HEK293T (cell line): ENCODE measurements around the gene LIPN.

Experiments used
- CTCF ChIA-PET: fragments of 350-600 bp; formaldehyde crosslinking; extraction: SDS; loops from one replicate; lab custom pipeline; 2021; ENCODE audit warnings: antibody characterized with exemption, inconsistent platforms; lab: Yijun Ruan, JAX
- POLR2A ChIA-PET: fragments of 350-600 bp; formaldehyde crosslinking; extraction: SDS; loops from one replicate; lab custom pipeline; 2020; ENCODE audit warnings: antibody characterized with exemption, inconsistent platforms; lab: Yijun Ruan, JAX
- DNase-seq: peaks from one replicate; pipeline ENCODE4 v3.0.0; 2012; ENCODE audit warnings: mixed read lengths; ENCODE audit errors: extremely low spot score
- ARNT ChIP-seq: fragments of 450-650 bp; IDR thresholded peaks from 2 replicates; pipeline ENCODE4 v1.6.1; 2017; ENCODE audit warnings: mild to moderate bottlenecking
- BHLHE40 ChIP-seq: fragments of 450-650 bp; IDR thresholded peaks from 2 replicates; pipeline ENCODE4 v1.6.1; 2016; ENCODE audit warnings: mild to moderate bottlenecking, moderate library complexity, borderline replicate concordance
- CTBP1 ChIP-seq: fragments of 450-650 bp; IDR thresholded peaks from 2 replicates; pipeline ENCODE4 v1.6.1; 2016; ENCODE audit warnings: borderline replicate concordance
- ELF4 ChIP-seq: fragments of 450-650 bp; IDR thresholded peaks from 2 replicates; pipeline ENCODE4 v1.6.1; 2017; ENCODE audit warnings: antibody characterized with exemption
- FOXA1 ChIP-seq: fragments of 450-650 bp; IDR thresholded peaks from 2 replicates; pipeline ENCODE4 v1.6.1; 2016; ENCODE audit warnings: mild to moderate bottlenecking
- FOXK2 ChIP-seq: fragments of 450-650 bp; IDR thresholded peaks from 2 replicates; pipeline ENCODE4 v1.6.1; 2016; ENCODE audit warnings: mild to moderate bottlenecking
- FOXM1 ChIP-seq: fragments of 450-650 bp; IDR thresholded peaks from 2 replicates; pipeline ENCODE4 v1.6.1; 2017; ENCODE audit warnings: mild to moderate bottlenecking, borderline replicate concordance
- HDGF ChIP-seq: fragments of 450-650 bp; IDR thresholded peaks from 2 replicates; pipeline ENCODE4 v1.6.1; 2017; ENCODE audit warnings: antibody characterized with exemption, borderline replicate concordance
- L3MBTL2 ChIP-seq: fragments of 450-650 bp; conservative IDR thresholded peaks from 2 replicates; pipeline ENCODE4 v1.6.1; 2016; ENCODE audit warnings: mild to moderate bottlenecking
- LEF1 ChIP-seq: fragments of 450-650 bp; IDR thresholded peaks from 2 replicates; pipeline ENCODE4 v1.6.1; 2017; ENCODE audit warnings: mild to moderate bottlenecking, borderline replicate concordance
- NFRKB ChIP-seq: fragments of 450-650 bp; IDR thresholded peaks from 2 replicates; pipeline ENCODE4 v1.6.1; 2016; ENCODE audit warnings: mild to moderate bottlenecking, moderate library complexity
- SP1 ChIP-seq: fragments of 450-650 bp; IDR thresholded peaks from 2 replicates; pipeline ENCODE4 v1.6.1; 2017
- SUZ12 ChIP-seq: fragments of 450-650 bp; IDR thresholded peaks from 2 replicates; pipeline ENCODE4 v1.6.1; 2016; ENCODE audit warnings: mild to moderate bottlenecking
- TARDBP ChIP-seq: fragments of 450-650 bp; IDR thresholded peaks from 2 replicates; pipeline ENCODE4 v1.6.1; 2016
- ZNF384 ChIP-seq: fragments of 450-650 bp; IDR thresholded peaks from 2 replicates; pipeline ENCODE4 v1.6.1; 2016
- TF ChIP-seq, protein P1 (sequence below): fragments of 450-650 bp; IDR thresholded peaks from 2 replicates; pipeline ENCODE4 v1.6.1; 2016

Gene LIPN, protein sequence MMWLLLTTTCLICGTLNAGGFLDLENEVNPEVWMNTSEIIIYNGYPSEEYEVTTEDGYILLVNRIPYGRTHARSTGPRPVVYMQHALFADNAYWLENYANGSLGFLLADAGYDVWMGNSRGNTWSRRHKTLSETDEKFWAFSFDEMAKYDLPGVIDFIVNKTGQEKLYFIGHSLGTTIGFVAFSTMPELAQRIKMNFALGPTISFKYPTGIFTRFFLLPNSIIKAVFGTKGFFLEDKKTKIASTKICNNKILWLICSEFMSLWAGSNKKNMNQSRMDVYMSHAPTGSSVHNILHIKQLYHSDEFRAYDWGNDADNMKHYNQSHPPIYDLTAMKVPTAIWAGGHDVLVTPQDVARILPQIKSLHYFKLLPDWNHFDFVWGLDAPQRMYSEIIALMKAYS

DNA sequence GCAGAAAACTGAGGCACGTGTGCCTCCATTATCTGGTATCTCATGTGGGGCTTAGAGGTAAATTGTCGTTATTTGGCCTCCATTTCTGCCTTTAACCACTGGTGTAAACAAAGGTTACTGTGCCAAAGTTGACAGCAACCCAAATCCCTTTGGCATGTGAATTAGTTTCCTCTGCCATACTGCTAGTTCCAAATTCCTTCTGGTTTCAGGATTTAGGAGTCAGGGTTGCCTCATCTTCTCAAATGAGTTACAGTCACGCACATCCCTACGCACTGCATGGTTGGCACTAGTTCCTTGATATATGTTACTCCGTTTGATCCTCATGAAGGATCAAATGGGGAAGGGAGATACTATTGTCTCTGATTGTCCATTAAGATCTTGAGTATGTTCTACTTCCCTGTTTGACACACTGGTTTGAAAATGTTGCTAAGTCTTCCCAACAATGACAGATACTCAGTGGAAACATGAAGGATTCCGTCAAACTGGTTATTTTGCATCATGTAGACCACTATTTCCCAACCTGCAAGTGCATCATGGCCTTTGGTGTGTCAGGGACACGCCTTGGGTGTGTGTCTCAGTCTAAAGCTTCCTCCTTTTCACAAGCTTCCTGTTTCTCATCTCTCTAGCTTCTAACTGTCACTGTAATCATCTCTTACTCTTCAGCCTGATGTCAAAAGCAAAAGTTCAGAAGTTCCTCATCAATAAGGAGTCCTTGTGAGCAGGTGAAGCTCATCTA is at the start of gene LIPN:
TSS of gene LIPN (plus strand) at position 655 of the 736 bp plus-strand sequence. CDS start 1,386 bp downstream, outside the sequence.
- CTCF ChIA-PET = no interaction called here
- POLR2A ChIA-PET = no interaction called here
- TF ChIP-seq CTBP1 = no peak
- DNase-seq = no peak

DNA sequence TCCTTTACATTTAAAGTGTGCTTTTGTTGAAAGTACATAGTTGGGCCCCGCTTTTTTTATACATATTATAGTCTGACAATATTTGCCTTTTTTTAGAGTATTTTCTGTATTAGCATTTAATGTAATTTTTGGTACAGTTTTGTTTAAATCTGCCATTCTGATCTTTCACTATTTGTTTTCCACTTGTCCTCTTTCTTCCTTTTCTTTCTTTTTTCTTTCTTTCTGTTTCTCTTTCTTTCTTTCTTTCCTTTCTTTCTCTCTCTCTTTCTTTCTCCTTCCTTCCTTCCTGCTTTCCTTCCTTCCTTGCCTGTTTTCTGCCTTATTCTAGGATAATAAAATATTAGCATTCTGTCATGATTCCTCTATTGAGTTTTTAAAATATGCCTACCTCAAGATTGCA is 44.3 kb upstream of the LIPN start:
- ChIA-PET CTCF (no interaction called here), POLR2A (no interaction called here)
- no peak for DNase-seq
- TF ChIP-seq BHLHE40 (no peak), LEF1 (no peak), SUZ12 (no peak), L3MBTL2 (no peak), ZNF384 (no peak), SP1 (no peak), FOXM1 (no peak)

DNA sequence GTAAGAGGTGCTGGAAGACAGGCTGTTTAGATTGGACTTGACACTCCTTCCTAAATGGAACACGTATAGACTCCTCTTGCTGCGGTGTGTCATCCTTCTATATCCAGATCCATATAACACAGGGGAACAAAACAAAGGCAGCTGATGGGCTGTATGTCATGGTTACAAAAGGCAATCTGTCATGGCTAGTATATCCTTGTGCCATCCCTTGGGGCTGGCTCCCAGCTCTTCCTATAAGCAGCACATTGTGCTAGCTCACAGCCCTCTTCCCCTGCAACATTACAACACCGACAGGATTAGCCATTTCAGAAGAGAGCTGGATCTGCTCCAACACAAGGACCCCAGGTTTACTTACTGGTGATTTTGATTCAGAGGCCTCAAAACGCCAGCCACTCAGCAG is 38.4 kb upstream of the LIPN start:
- TF ChIP-seq SUZ12 (no peak), ARNT (no peak), ELF4 (no peak), FOXA1 (no peak), NFRKB (no peak), FOXK2 (no peak), SP1 (no peak), BHLHE40 (no peak), CTBP1 (no peak), TARDBP (no peak), HDGF (no peak), FOXM1 (no peak), ZNF384 (no peak), LEF1 (no peak), L3MBTL2 (no peak)
- TF ChIP-seq, protein P1, sequence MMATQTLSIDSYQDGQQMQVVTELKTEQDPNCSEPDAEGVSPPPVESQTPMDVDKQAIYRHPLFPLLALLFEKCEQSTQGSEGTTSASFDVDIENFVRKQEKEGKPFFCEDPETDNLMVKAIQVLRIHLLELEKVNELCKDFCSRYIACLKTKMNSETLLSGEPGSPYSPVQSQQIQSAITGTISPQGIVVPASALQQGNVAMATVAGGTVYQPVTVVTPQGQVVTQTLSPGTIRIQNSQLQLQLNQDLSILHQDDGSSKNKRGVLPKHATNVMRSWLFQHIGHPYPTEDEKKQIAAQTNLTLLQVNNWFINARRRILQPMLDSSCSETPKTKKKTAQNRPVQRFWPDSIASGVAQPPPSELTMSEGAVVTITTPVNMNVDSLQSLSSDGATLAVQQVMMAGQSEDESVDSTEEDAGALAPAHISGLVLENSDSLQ = no peak
- ChIA-PET POLR2A (no interaction called here), CTCF (no interaction called here)
- DNase-seq = no peak

DNA sequence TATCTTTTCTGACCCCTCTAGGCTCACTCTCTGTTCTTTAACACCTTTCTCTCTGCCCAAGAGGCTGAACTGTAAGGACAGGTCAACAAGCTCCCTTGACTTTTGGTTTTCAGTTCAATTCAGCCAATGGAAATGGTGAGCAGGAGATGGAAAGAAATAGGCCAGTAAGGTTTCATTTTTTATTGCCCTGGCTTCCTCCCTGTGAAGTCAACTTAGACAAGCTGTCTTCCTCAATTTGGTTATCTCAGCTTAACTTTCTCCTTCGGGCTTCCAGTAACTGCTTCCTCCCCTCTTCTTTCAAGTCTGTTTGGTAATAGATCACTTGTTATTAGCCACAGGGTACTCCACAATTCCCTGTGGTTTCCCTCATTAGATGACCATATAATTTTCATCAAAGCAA is 34.0 kb upstream of the LIPN start:
- CTCF ChIA-PET = no interaction called here
- TF ChIP-seq, protein P1 = no peak
- TF ChIP-seq NFRKB (no peak), BHLHE40 (no peak), ARNT (no peak), FOXM1 (no peak), HDGF (no peak), ZNF384 (no peak)
- POLR2A ChIA-PET = no interaction called here
- no peak for DNase-seq

DNA sequence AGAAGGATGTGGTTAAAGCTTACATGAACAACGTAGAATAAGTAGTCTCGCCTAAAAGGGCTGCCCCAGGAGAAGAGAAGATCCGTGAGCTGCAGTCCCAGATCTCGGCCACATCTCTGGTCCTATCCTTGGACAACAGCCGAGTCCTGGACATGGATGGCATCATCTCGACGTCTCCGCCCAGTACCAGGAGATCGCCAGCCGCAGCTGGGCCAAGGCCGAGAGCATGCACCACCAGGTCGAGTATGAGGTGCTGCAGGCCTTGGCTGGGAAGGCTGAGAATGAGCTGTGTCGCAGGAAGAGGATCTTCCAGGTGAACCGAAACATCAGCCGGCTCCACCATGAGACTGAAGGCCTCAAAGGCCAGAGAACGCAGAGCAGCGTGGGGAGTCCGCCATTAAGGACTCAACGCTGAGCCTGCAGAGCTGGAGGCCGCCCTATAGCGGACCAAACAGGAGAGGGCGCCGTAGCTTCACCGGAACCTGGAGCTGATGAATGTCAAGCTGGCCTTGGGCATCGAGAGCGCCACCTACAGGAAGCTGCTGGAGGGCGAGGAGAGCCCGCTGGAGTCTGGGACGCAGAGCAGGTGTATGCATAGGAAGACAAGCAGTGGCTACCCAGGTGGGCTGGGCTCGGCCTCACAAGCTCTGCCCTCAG is 31.6 kb upstream of the LIPN start:
- CTCF ChIA-PET = interaction anchor here (0.9 to 1.5 kb wide), 10 partner anchors 9 to 163 kb away, joined by 3 to 7 read pairs (median 3); no protein-coding TSS in a partner anchor
- TF ChIP-seq, protein P1 = no peak
- TF ChIP-seq ARNT (no peak), FOXA1 (no peak)
- POLR2A ChIA-PET = interaction anchor here (0.6 kb wide), 1 partner anchor 9 kb away, joined by 3 read pairs; no protein-coding TSS in a partner anchor
- peak; percentile 22 for DNase-seq

DNA sequence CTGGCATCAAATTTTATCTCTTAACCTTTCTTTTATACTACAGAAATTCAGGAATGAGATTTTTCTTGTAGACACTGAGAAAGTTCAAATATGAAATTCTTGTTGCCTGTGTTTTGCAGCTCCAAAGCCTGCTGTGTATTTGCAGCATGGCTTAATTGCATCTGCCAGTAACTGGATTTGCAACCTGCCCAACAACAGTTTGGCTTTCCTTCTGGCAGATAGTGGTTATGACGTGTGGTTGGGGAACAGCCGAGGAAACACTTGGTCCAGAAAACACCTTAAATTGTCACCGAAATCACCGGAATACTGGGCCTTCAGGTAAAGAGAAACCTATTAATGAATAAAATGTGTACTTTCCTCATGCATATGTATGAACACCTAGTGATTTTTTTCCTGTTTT is 29.0 kb upstream of the LIPN start:
- CTCF ChIA-PET = no interaction called here
- DNase-seq = no peak
- TF ChIP-seq SUZ12 (no peak), L3MBTL2 (no peak), SP1 (no peak), TARDBP (no peak), CTBP1 (no peak), FOXM1 (no peak), HDGF (no peak), ARNT (no peak), ZNF384 (no peak), BHLHE40 (no peak), NFRKB (no peak), LEF1 (no peak), ELF4 (no peak), FOXA1 (no peak), FOXK2 (no peak)
- TF ChIP-seq, protein P1 = no peak
- POLR2A ChIA-PET = no interaction called here
